GM19099 (cell line): ENCODE data around the gene HS2ST1.

ENCODE experiments used
- POLR2A ChIP-seq: IDR thresholded peaks from 3 replicates; pipeline ENCODE4 v1.6.1; 2011; ENCODE audit warnings: low read depth; ENCODE audit not compliant: insufficient read length; ENCODE audit errors: extremely low read depth

HS2ST1 gene

GRCh38 chr1:86914998-86915736, 732 bp downstream of the HS2ST1 start:
- TF ChIP-seq POLR2A = peak; percentile 27

- TF ChIP-seq POLR2A = no peak
Observed at GRCh38 chr1:86915737-86916235, 1.4 kb downstream of the HS2ST1 start.

GRCh38 chr1:86916752-86917151, 2.3 kb downstream of the HS2ST1 start:
- TF ChIP-seq POLR2A = no peak

GRCh38 chr1:86922445-86922844, 8.0 kb downstream of the HS2ST1 start:
- no peak for TF ChIP-seq POLR2A

- no peak for TF ChIP-seq POLR2A
Observed at GRCh38 chr1:86924324-86924960, 10.0 kb downstream of the HS2ST1 start.

GRCh38 chr1:86925742-86926141, 11.3 kb downstream of the HS2ST1 start:
- no peak for TF ChIP-seq POLR2A

GRCh38 chr1:86926883-86927282, 12.4 kb downstream of the HS2ST1 start:
- TF ChIP-seq POLR2A = no peak

GRCh38 chr1:86928819-86929218, 14.4 kb downstream of the HS2ST1 start:
- no peak for TF ChIP-seq POLR2A

GRCh38 chr1:86933051-86933450, 18.6 kb downstream of the HS2ST1 start:
- no peak for TF ChIP-seq POLR2A

- no peak for TF ChIP-seq POLR2A
Observed at GRCh38 chr1:86933562-86934377, 19.3 kb downstream of the HS2ST1 start.

GRCh38 chr1:86938450-86938849, 24.0 kb downstream of the HS2ST1 start:
- TF ChIP-seq POLR2A = no peak

GRCh38 chr1:86938855-86939254, 24.4 kb downstream of the HS2ST1 start:
- no peak for TF ChIP-seq POLR2A

GRCh38 chr1:86939406-86939805, 25.0 kb downstream of the HS2ST1 start:
- no peak for TF ChIP-seq POLR2A

- no peak for TF ChIP-seq POLR2A
Observed at GRCh38 chr1:86940599-86940998, 26.2 kb downstream of the HS2ST1 start.

- TF ChIP-seq POLR2A = no peak
Observed at GRCh38 chr1:86942042-86942441, 27.6 kb downstream of the HS2ST1 start.

GRCh38 chr1:86942743-86943142, 28.3 kb downstream of the HS2ST1 start:
- no peak for TF ChIP-seq POLR2A

- TF ChIP-seq POLR2A = no peak
Observed at GRCh38 chr1:86948212-86948611, 33.8 kb downstream of the HS2ST1 start.
